Subcutaneous preadipocyte (primary cell): ENCODE measurements around the gene TAF11L5. TPM values are rescaled to one million over a fixed set of nuclear protein-coding genes. Genes with fewer than 3 reads are reported as not detected.

ENCODE experiments used
- small RNA-seq: library from RNA; depleted of rRNA; stranded (forward); fragments of <200 nt; gene quantifications from one replicate; pipeline ENCODE3, GENCODE V24; 2012
- total RNA-seq: library from RNA; depleted of rRNA; stranded (reverse); fragments of >200 nt; gene quantifications from 2 replicates; pipeline ENCODE4 v1.2.3, GENCODE V29; 2012

TAF11L5 gene
- total RNA-seq, result not detected in 2 replicates

DNA sequence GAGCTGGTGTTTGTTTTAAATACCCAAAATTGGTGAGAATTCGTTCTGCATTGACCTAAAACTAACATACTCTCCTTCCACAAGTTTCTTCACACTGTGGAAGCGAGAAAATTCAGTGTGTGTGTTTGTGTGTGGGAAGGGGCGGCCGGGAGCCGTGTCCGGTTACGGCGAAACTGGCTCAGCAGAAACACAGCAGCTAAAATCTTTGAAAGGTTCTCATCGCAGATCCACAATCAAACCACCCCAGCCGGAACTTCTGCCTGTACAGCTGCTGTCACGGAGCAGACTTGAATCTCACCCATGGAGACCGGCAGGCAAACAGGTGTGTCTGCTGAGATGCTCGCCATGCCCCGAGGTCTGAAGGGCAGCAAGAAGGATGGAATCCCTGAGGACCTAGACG, at the start of gene TAF11L5:
TAF11L5 (plus strand) TSS at position 301 of the 400 bp plus-strand sequence.

DNA sequence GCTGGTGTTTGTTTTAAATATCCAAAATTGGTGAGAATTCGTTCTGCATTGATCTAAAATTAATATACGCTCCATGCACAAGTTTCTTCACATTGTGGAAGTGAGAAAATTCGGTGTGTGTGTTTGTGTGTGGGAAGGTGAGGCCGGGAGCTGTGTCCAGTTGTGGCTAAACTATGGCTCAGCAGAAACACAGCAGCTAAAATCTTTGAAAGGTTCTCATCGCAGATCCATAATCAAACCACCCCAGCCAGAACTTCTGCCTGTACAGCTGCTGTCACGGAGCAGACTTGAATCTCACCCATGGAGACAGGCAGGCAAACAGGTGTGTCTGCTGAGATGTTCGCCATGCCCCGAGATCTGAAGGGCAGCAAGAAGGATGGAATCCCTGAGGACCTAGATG, 27.1 kb upstream of the TAF11L5 start, which contains the start of gene TAF11L2:
TAF11L2 (plus strand) TSS at position 301 of the 400 bp plus-strand sequence.

DNA sequence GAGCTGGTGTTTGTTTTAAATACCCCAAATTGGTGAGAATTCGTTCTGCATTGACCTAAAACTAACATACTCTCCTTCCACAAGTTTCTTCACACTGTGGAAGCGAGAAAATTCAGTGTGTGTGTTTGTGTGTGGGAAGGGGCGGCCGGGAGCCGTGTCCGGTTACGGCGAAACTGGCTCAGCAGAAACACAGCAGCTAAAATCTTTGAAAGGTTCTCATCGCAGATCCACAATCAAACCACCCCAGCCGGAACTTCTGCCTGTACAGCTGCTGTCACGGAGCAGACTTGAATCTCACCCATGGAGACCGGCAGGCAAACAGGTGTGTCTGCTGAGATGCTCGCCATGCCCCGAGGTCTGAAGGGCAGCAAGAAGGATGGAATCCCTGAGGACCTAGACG, 7.0 kb upstream of the TAF11L5 start, which contains the start of gene TAF11L3:
TAF11L3 (plus strand) TSS at position 301 of the 400 bp plus-strand sequence.

DNA sequence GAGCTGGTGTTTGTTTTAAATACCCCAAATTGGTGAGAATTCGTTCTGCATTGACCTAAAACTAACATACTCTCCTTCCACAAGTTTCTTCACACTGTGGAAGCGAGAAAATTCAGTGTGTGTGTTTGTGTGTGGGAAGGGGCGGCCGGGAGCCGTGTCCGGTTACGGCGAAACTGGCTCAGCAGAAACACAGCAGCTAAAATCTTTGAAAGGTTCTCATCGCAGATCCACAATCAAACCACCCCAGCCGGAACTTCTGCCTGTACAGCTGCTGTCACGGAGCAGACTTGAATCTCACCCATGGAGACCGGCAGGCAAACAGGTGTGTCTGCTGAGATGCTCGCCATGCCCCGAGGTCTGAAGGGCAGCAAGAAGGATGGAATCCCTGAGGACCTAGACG, 3.5 kb upstream of the TAF11L5 start, which contains the start of gene TAF11L4:
TAF11L4 (plus strand) TSS at position 301 of the 400 bp plus-strand sequence.

DNA sequence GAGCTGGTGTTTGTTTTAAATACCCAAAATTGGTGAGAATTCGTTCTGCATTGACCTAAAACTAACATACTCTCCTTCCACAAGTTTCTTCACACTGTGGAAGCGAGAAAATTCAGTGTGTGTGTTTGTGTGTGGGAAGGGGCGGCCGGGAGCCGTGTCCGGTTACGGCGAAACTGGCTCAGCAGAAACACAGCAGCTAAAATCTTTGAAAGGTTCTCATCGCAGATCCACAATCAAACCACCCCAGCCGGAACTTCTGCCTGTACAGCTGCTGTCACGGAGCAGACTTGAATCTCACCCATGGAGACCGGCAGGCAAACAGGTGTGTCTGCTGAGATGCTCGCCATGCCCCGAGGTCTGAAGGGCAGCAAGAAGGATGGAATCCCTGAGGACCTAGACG, 3.3 kb downstream of the TAF11L5 start, which contains the start of gene TAF11L6:
TAF11L6 (plus strand) TSS at position 301 of the 400 bp plus-strand sequence.

Small RNAs within 50 kb of the gene (small RNA-seq; reads per million reads assigned to genes)
- not detected for gene AC106774.3

Other genes with a start within 250 kb of the TAF11L5 start
- not detected in 2 replicates for gene TAF11L2, start 27.0 kb upstream of the TAF11L5 start, total RNA-seq
- not detected in 2 replicates for gene TAF11L3, start 6.9 kb upstream of the TAF11L5 start, total RNA-seq
- gene TAF11L4, start 3.4 kb upstream of the TAF11L5 start, total RNA-seq, result not detected in 2 replicates
- not detected in 2 replicates for gene TAF11L6, start 3.4 kb downstream of the TAF11L5 start, total RNA-seq
- not detected in 2 replicates for gene TAF11L7, start 60.5 kb downstream of the TAF11L5 start, total RNA-seq
- gene TAF11L8, start 65.7 kb downstream of the TAF11L5 start, total RNA-seq, result not detected in 2 replicates
- gene TAF11L9, start 69.2 kb downstream of the TAF11L5 start, total RNA-seq, result not detected in 2 replicates
- not detected in 2 replicates for gene TAF11L10, start 72.6 kb downstream of the TAF11L5 start, total RNA-seq
- not detected in 2 replicates for gene TAF11L11, start 78.9 kb downstream of the TAF11L5 start, total RNA-seq
- not detected in 2 replicates for gene TAF11L12, start 85.2 kb downstream of the TAF11L5 start, total RNA-seq
- gene TAF11L13, start 106.9 kb downstream of the TAF11L5 start, total RNA-seq, result not detected in 2 replicates
- not detected in 2 replicates for gene TAF11L14, start 109.2 kb downstream of the TAF11L5 start, total RNA-seq